Measurements from ENCODE around the gene RUNX3. TPM values are rescaled to one million over a fixed set of nuclear protein-coding genes. Genes with fewer than 3 reads are reported as not detected.
A peak's percentile ranks its signal among the peaks of the same experiment; 100 is the strongest.

Gene RUNX3
- total RNA-seq, 4 donors from 2014 or later, result 0.26 to 1.7 (median 1.6) TPM; not detected in 1

- Histone ChIP-seq H3K4me3 (no peak overlapping the region), H3K4me1 (no peaks in the 10 kb centered on the region), H3K27me3 (peaks cover 0 to 20% of the 10 kb centered on the region in 2 donors), H3K36me3 (no peaks in the 10 kb centered on the region), H3K27ac (no peak overlapping the region), H3K9me3 (no peaks in the 10 kb centered on the region)
- TF ChIP-seq CTCF (IDR thresholded peaks at IDR 0.05), result no peak
- no peak for TF ChIP-seq POLR2A (IDR thresholded peaks at IDR 0.05)
- no peak for DNase-seq
- intact Hi-C loops (cut with DNase I; ENCODE audit: low total_unique reads), result no loop called here
Observed at GRCh38 chr1:24921938-24922662, 8.0 kb downstream of the RUNX3 start.

GRCh38 chr1:24921412-24921811 lies 8.7 kb downstream of the RUNX3 start:
- peaks cover 0 to 14% of the 10 kb centered on the region in 2 donors for H3K27me3 ChIP-seq
- DNase-seq, result no peak
- no peaks in the 10 kb centered on the region for H3K4me1 ChIP-seq
- intact Hi-C loops (cut with DNase I; ENCODE audit: low total_unique reads), result no loop called here
- H3K9me3 ChIP-seq, result no peaks in the 10 kb centered on the region
- H3K36me3 ChIP-seq, result no peaks in the 10 kb centered on the region
- H3K27ac ChIP-seq, result no peak overlapping the region
- no peak overlapping the region for H3K4me3 ChIP-seq
- TF ChIP-seq CTCF (IDR thresholded peaks at IDR 0.05), result no peak
- TF ChIP-seq POLR2A (IDR thresholded peaks at IDR 0.05), result no peak

GRCh38 chr1:24920533-24920925 lies 9.5 kb downstream of the RUNX3 start:
- H3K36me3 ChIP-seq, result no peaks in the 10 kb centered on the region
- H3K9me3 ChIP-seq, result no peaks in the 10 kb centered on the region
- no peak overlapping the region for H3K4me3 ChIP-seq
- DNase-seq, result no peak
- no peaks in the 10 kb centered on the region for H3K4me1 ChIP-seq
- H3K27ac ChIP-seq, result no peak overlapping the region
- no peak for TF ChIP-seq POLR2A (IDR thresholded peaks at IDR 0.05)
- no peak for TF ChIP-seq CTCF (IDR thresholded peaks at IDR 0.05)
- intact Hi-C loops (cut with DNase I; ENCODE audit: low total_unique reads), result no loop called here
- peaks cover 0 to 7% of the 10 kb centered on the region in 2 donors for H3K27me3 ChIP-seq

GRCh38 chr1:24919791-24920532 lies 10.1 kb downstream of the RUNX3 start:
- Histone ChIP-seq H3K9me3 (no peaks in the 10 kb centered on the region), H3K36me3 (no peaks in the 10 kb centered on the region), H3K4me1 (no peaks in the 10 kb centered on the region), H3K27ac (no peak overlapping the region), H3K27me3 (peaks cover 0 to 5% of the 10 kb centered on the region in 2 donors), H3K4me3 (no peak overlapping the region)
- intact Hi-C loops (cut with DNase I; ENCODE audit: low total_unique reads), result no loop called here
- DNase-seq, result peak; percentile 35 to 54
- TF ChIP-seq CTCF (IDR thresholded peaks at IDR 0.05) (no peak), POLR2A (IDR thresholded peaks at IDR 0.05) (no peak)

- Histone ChIP-seq H3K27me3 (no peaks in the 10 kb centered on the region), H3K4me3 (no peak overlapping the region), H3K36me3 (no peaks in the 10 kb centered on the region), H3K9me3 (no peaks in the 10 kb centered on the region), H3K4me1 (no peaks in the 10 kb centered on the region), H3K27ac (no peak overlapping the region)
- TF ChIP-seq POLR2A (IDR thresholded peaks at IDR 0.05), result no peak
- no peak for TF ChIP-seq CTCF (IDR thresholded peaks at IDR 0.05)
- DNase-seq, result no peak
- intact Hi-C loops (cut with DNase I; ENCODE audit: low total_unique reads), result no loop called here
Observed at GRCh38 chr1:24918995-24919605, 11.0 kb downstream of the RUNX3 start.

Data from uterus (tissue), 4 donors.